Measurements from ENCODE around the gene NAT9. TPM values are rescaled to one million over a fixed set of nuclear protein-coding genes. Genes with fewer than 3 reads are reported as not detected.

The NAT9 gene
- total RNA-seq, 1 donor = 37.4 TPM

GRCh38 chr17:74732042-74732867 lies 43.9 kb downstream of the NAT9 start:
- no peak for DNase-seq (ENCODE audit: low read depth in 2 of 3, low spot score in 2 of 3)

- DNase-seq (ENCODE audit: low read depth in 2 of 3, low spot score in 2 of 3) = no peak
Observed at GRCh38 chr17:74731347-74731605, 44.9 kb downstream of the NAT9 start.

- peak in 2 of 3 donors; percentile 75 for DNase-seq (ENCODE audit: low read depth in 2 of 3, low spot score in 2 of 3)
Observed at GRCh38 chr17:74730491-74731346, 45.4 kb downstream of the NAT9 start.

GRCh38 chr17:74729866-74730265 lies 46.3 kb downstream of the NAT9 start:
- no peak for DNase-seq (ENCODE audit: low read depth in 2 of 3, low spot score in 2 of 3)

- DNase-seq (ENCODE audit: low read depth in 2 of 3, low spot score in 2 of 3) = no peak
Observed at GRCh38 chr17:74729368-74729767, 46.8 kb downstream of the NAT9 start.

GRCh38 chr17:74728702-74729075 lies 47.5 kb downstream of the NAT9 start:
- DNase-seq (ENCODE audit: low read depth in 2 of 3, low spot score in 2 of 3) = no peak

GRCh38 chr17:74728033-74728701 lies 48.0 kb downstream of the NAT9 start:
- no peak for DNase-seq (ENCODE audit: low read depth in 2 of 3, low spot score in 2 of 3)

GRCh38 chr17:74725111-74725510 lies 51.0 kb downstream of the NAT9 start:
- DNase-seq (ENCODE audit: low read depth in 2 of 3, low spot score in 2 of 3) = no peak

GRCh38 chr17:74723891-74724290 lies 52.3 kb downstream of the NAT9 start:
- DNase-seq (ENCODE audit: low read depth in 2 of 3, low spot score in 2 of 3) = no peak

- no peak for DNase-seq (ENCODE audit: low read depth in 2 of 3, low spot score in 2 of 3)
Observed at GRCh38 chr17:74722782-74723181, 53.4 kb downstream of the NAT9 start.

Other genes starting within 250 kb of the NAT9 start
- gene CD300LB, start 244.9 kb downstream of the NAT9 start, total RNA-seq = 0.81 TPM
- 0.54 TPM for gene CD300C, start 230.2 kb downstream of the NAT9 start, total RNA-seq
- gene CD300H, start 208.8 kb downstream of the NAT9 start, total RNA-seq = 0.27 TPM
- not detected for gene CD300LD, start 184.1 kb downstream of the NAT9 start, total RNA-seq
- gene CD300E, start 152.6 kb downstream of the NAT9 start, total RNA-seq = 0.54 TPM
- 25.3 TPM for gene CD300LF, start 63.4 kb downstream of the NAT9 start, total RNA-seq
- gene RAB37, start 39.1 kb downstream of the NAT9 start, total RNA-seq = 79.7 TPM
- gene NHERF1, start 27.7 kb downstream of the NAT9 start, total RNA-seq = 74.6 TPM
- gene GRIN2C, start 83.5 kb upstream of the NAT9 start, total RNA-seq = 0.27 TPM
- 8.9 TPM for gene FDXR, start 96.6 kb upstream of the NAT9 start, total RNA-seq
- not detected for gene FADS6, start 117.3 kb upstream of the NAT9 start, total RNA-seq
- under 0.01 TPM for gene USH1G, start 146.9 kb upstream of the NAT9 start, total RNA-seq
- not detected for gene OTOP2, start 147.9 kb upstream of the NAT9 start, total RNA-seq
- gene OTOP3, start 159.6 kb upstream of the NAT9 start, total RNA-seq = not detected
- gene HID1, start 196.4 kb upstream of the NAT9 start, total RNA-seq = 1.1 TPM
- gene CDR2L, start 211.3 kb upstream of the NAT9 start, total RNA-seq = 2.2 TPM
- 16.7 TPM for gene MRPL58, start 236.3 kb upstream of the NAT9 start, total RNA-seq